Heart right ventricle (tissue), 16 donors: ENCODE data around the gene PGF. TPM values are rescaled to one million over a fixed set of nuclear protein-coding genes. Genes with fewer than 3 reads are reported as not detected.
A peak's percentile ranks its signal among the peaks of the same experiment; 100 is the strongest.

Experiments used
- ATAC-seq, 8 donors: fragments of 200-7000 bp; cut with Tn5 transposase; one replicate each; pipeline ENCODE4 v1.9.1; 2020; ENCODE audit warnings: mild to moderate bottlenecking in 8 of 8, moderate library complexity in 8 of 8, moderate number of reproducible peaks in 1 of 8
- DNase-seq, 2 donors: peaks; one replicate each; pipeline ENCODE4 v3.0.0-alpha.2; 2020
- H3K27ac ChIP-seq, 10 donors: fragments of 200-600 bp; sonication (generic) in 2 of 10; one replicate each; pipeline versions ENCODE4 v1.5.0 to v1.8.0; 2020 to 2022; ENCODE audit warnings: mild to moderate bottlenecking in 3 of 10
- H3K27me3 ChIP-seq, 7 donors: fragments of 200-600 bp; one replicate each; pipeline ENCODE4 v1.8.0; 2021 to 2022; ENCODE audit warnings: mild to moderate bottlenecking in 2 of 7
- H3K36me3 ChIP-seq, 9 donors: fragments of 200-600 bp; sonication (generic) in 1 of 9; one replicate each; pipeline versions ENCODE4 v1.5.0 to v1.8.0; 2020 to 2022; ENCODE audit warnings: mild to moderate bottlenecking in 2 of 9
- H3K4me1 ChIP-seq, 9 donors: fragments of 200-600 bp; sonication (generic) in 1 of 9; one replicate each; pipeline versions ENCODE4 v1.5.0 to v1.8.0; 2020 to 2022; ENCODE audit warnings: mild to moderate bottlenecking in 4 of 9
- H3K4me3 ChIP-seq, 10 donors: fragments of 200-600 bp; sonication (generic) in 2 of 10; one replicate each; pipeline versions ENCODE4 v1.5.0 to v1.8.0; 2020 to 2022; ENCODE audit warnings: mild to moderate bottlenecking in 7 of 10, moderate library complexity in 2 of 10
- H3K9me3 ChIP-seq, 11 donors: fragments of 200-600 bp in 10 of 11; sonication (generic) in 2 of 11; one replicate each; pipeline versions ENCODE4 v1.5.0 to v1.8.0; 2013 to 2022; ENCODE audit warnings: mild to moderate bottlenecking in 2 of 11, control low read depth in 1 of 11, moderate library complexity in 1 of 11
- CTCF ChIP-seq, 9 donors: fragments of 200-600 bp; sonication (generic) in 2 of 9; IDR thresholded peaks; one replicate each; pipeline versions ENCODE4 v1.5.0 to v1.8.0; 2021 to 2022; ENCODE audit warnings: antibody characterized with exemption in 9 of 9, mild to moderate bottlenecking in 5 of 9, moderate library complexity in 1 of 9
- WGBS, 2 donors: extraction: QIAGEN DNeasy Blood & Tissue Kit; methylation state at CpG; one replicate each; pipeline ENCODE4 v1.1.7; 2013; ENCODE audit warnings: inconsistent platforms in 1 of 2; 5-methylcytosine and 5-hydroxymethylcytosine counted together
- intact Hi-C, 10 donors: fragments of 100-400 bp; cut with DNase I; formaldehyde crosslinking; loops; one replicate each; pipeline versions ENCODE4 v1.11.1 to v1.14.2; 2022
- polyA plus RNA-seq, 2 donors: library from polyadenylated mRNA; stranded (reverse); fragments of 200-250 nt; gene quantifications; one replicate each; pipeline ENCODE4 v1.2.3, GENCODE V29; 2013
- total RNA-seq, 10 donors: library from RNA; stranded (reverse); fragmentation: NEBNext Ultra II Directional in 3 of 10; extraction: Animal tissue kit (Norgen Biotek cat#: 25700) in 3 of 10; gene quantifications; one replicate each; pipeline versions ENCODE4 v1.2.1 to v1.2.4, GENCODE V29; 2021 to 2023
- donor health status: Arrhythmogenic right ventricular cardiomyopathy.
- donor health status: ischemic (EF 13 %, LVEDD 7.1; RV severe dilation, severe dysfunction).
- donor health status: healthy with polysubstance abuse.
- donor health status: DM: no; HTN: yes; CAD: no.
- donor health status: DM: no; HTN: no; CAD: no.
- donor health status: ischemic (EF 25% LVEDD 6.9; RV normal size, moderate dysfunction).
- donor health status: ischemic (EF 25% LVEDD 5.7; RV mildly dilated, moderate dysfunction).
- donor health status: healthy.
- donor health status: DM: yes; HTN: yes; CAD: no.
- donor health status: Ischemic cardiomyopathy.
- donor health status: ischemic (EF 35%, LVEDD 5.7; RV mildly dilated, moderate dysfunction).
- donor health status: nonischemic (EF 11% LVEDD 7.7; RV severe dilation, severe dysfunction).
- donor health status: DM: yes; HTN: yes; CAD: no.
- donor health status: PGD.
- donor health status: ischemic (EF 29% LVEDD 5.4; RV normal size, mild dysfunction).
- donor health status: nonischemic (EF 23%, LVEDD 6.1; RV moderate dilation, normal function).

PGF gene
- total and polyA plus RNA-seq, 12 donors, result 2.1 to 22.5 (median 6.3) TPM

- 10 to 12% methylated on average over 3 of the region's 3 CpGs for WGBS, 2 donors
- intact Hi-C loops, result loop anchor here in 2 of 10 donors (5.0 to 10.0 kb wide), 2 partner anchors 47 to 50 kb away; partner anchors contain the start of gene EIF2B2 (in 2 of the 2)
- ATAC-seq (peak in 5 of 8 donors; percentile 12 to 34 (median 29)), DNase-seq (no peak)
- no peak for TF ChIP-seq CTCF (IDR thresholded peaks at IDR 0.05)
- Histone ChIP-seq H3K27ac (peak overlapping the region in 9 of 10 donors; percentile 57 to 87 (median 79)), H3K4me1 (peaks cover 11 to 65% (median 35%) of the 10 kb centered on the region in 9 donors), H3K4me3 (peak overlapping the region; percentile 46 to 87 (median 70)), H3K27me3 (peaks cover 0 to 23% (median 0%) of the 10 kb centered on the region in 7 donors), H3K36me3 (peaks cover 0 to 18% (median 0%) of the 10 kb centered on the region in 9 donors), H3K9me3 (no peaks in the 10 kb centered on the region)
These were observed 509 bp downstream of the PGF start for GRCh38 chr14:74954947-74955228.

- Histone ChIP-seq H3K27me3 (peaks cover 0 to 23% (median 0%) of the 10 kb centered on the region in 7 donors), H3K36me3 (peaks cover 0 to 20% (median 0%) of the 10 kb centered on the region in 9 donors), H3K27ac (peak overlapping the region in 9 of 10 donors; percentile 57 to 87 (median 79)), H3K4me3 (peak overlapping the region; percentile 46 to 87 (median 70)), H3K9me3 (no peaks in the 10 kb centered on the region), H3K4me1 (peaks cover 11 to 70% (median 35%) of the 10 kb centered on the region in 9 donors)
- intact Hi-C loops, result loop anchor here in 1 of 10 donors (10.0 kb wide), 1 partner anchor 50 kb away; the partner anchor contains the start of gene EIF2B2
- ATAC-seq (peak; percentile 6 to 39 (median 20)), DNase-seq (peak in 1 of 2 donors; percentile 59)
- 33 to 36% methylated on average over 18 of the region's 18 CpGs for WGBS, 2 donors
- no peak for TF ChIP-seq CTCF (IDR thresholded peaks at IDR 0.05)
These were observed 1.0 kb downstream of the PGF start for GRCh38 chr14:74954232-74954946.

- no peak for TF ChIP-seq CTCF (IDR thresholded peaks at IDR 0.05)
- DNase-seq (no peak), ATAC-seq (no peak)
- Histone ChIP-seq H3K4me3 (peak overlapping the region in 8 of 10 donors; percentile 60 to 87 (median 74)), H3K9me3 (no peaks in the 10 kb centered on the region), H3K36me3 (peaks cover 0 to 27% (median 0%) of the 10 kb centered on the region in 9 donors), H3K4me1 (peaks cover 11 to 75% (median 35%) of the 10 kb centered on the region in 9 donors), H3K27ac (peak overlapping the region in 7 of 10 donors; percentile 63 to 87 (median 80)), H3K27me3 (peaks cover 0 to 23% (median 0%) of the 10 kb centered on the region in 7 donors)
- 77 to 91% methylated on average over 5 of the region's 5 CpGs for WGBS, 2 donors
- intact Hi-C loops, result loop anchor here in 1 of 10 donors (10.0 kb wide), 1 partner anchor 51 kb away; the partner anchor contains the start of gene EIF2B2
These were observed 1.7 kb downstream of the PGF start for GRCh38 chr14:74953686-74954085.

GRCh38 chr14:74952697-74953484, 2.5 kb downstream of the PGF start:
- 80 to 83% methylated on average over 18 of the region's 18 CpGs for WGBS, 2 donors
- peaks cover 0 to 35% (median under 1%) of the 10 kb centered on the region in 9 donors for H3K36me3 ChIP-seq
- peak overlapping the region in 3 of 10 donors; percentile 9 to 86 (median 57) for H3K27ac ChIP-seq
- intact Hi-C loops, result loop anchor here in 1 of 10 donors (10.0 kb wide), 1 partner anchor 52 kb away; the partner anchor contains the start of gene EIF2B2
- DNase-seq (no peak), ATAC-seq (no peak)
- H3K4me3 ChIP-seq, result peak overlapping the region in 8 of 10 donors; percentile 2 to 87 (median 72)
- no peak for TF ChIP-seq CTCF (IDR thresholded peaks at IDR 0.05)
- H3K4me1 ChIP-seq, result peaks cover 11 to 75% (median 35%) of the 10 kb centered on the region in 9 donors
- H3K27me3 ChIP-seq, result peaks cover 0 to 23% (median 0%) of the 10 kb centered on the region in 7 donors
- H3K9me3 ChIP-seq, result no peaks in the 10 kb centered on the region
